GM20431 (cell line): ENCODE measurements around the gene IFT20.
"Not testable (repeated sequence)": the region's sequence is repeated elsewhere in the genome, so short reads cannot be mapped to it uniquely, and the experiment has no call there.

Experiments
- in situ Hi-C: fragments of 300-500 bp; cut with MseI, MboI; formaldehyde crosslinking; loops from one replicate; pipeline ENCODE4 v1.15.0; 2020; ENCODE audit warnings: low sequenced_read_pairs; ENCODE audit not compliant: unreplicated experiment

IFT20 gene

GRCh38 chr17:28364665-28365363 is 29.5 kb upstream of the IFT20 start, which contains the start of gene SEBOX:
SEBOX (minus strand) TSS chr17:28365199; CDS start chr17:28365151, 48 bp downstream.
- in situ Hi-C loops, result no loop called here

- in situ Hi-C loops, result no loop called here
Measured at GRCh38 chr17:28363776-28364650, 28.7 kb upstream of the IFT20 start.

- in situ Hi-C loops, result no loop called here
Measured at GRCh38 chr17:28363186-28363585, 27.9 kb upstream of the IFT20 start.

DNA sequence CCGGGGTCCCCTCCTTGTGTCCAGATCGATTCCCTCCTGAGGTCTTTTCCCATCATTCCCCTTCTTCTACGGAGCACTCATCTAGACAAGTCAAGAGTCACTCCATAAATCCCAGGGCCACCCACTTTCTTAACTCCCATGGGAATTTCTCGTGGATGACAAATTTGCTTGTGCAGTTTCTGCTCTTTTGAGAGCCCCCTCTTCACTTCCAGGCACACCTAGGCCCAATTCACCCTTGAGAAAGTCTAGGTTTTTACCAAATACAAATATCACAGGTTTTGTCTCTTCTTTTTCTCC is 22.6 kb upstream of the IFT20 start:
- in situ Hi-C loops, result no loop called here

- in situ Hi-C loops, result no loop called here
Measured at GRCh38 chr17:28357061-28357900, 22.0 kb upstream of the IFT20 start, which contains the start of gene POLDIP2. POLDIP2 (minus strand) TSS chr17:28357527; CDS start chr17:28357448, 79 bp downstream.

DNA sequence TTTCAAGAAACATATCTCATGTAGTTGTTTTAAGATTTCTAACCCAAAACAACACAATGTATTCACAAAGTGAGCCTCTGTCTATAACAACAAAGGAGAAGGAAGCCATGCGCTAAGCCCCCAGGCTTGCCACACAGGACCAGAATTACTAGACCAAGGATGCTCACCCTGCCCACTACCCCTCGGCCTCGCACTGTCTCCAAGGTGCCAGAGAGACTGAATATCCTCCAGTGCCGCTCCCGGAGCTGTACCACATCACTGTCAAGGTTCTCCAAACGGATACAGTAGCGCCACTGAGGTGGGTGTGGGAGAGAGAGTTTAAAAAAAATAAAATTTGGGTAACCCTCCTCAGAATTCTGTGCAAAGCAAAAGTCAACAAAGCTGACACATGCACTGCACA is 15.0 kb upstream of the IFT20 start:
- in situ Hi-C loops, result no loop called here

DNA sequence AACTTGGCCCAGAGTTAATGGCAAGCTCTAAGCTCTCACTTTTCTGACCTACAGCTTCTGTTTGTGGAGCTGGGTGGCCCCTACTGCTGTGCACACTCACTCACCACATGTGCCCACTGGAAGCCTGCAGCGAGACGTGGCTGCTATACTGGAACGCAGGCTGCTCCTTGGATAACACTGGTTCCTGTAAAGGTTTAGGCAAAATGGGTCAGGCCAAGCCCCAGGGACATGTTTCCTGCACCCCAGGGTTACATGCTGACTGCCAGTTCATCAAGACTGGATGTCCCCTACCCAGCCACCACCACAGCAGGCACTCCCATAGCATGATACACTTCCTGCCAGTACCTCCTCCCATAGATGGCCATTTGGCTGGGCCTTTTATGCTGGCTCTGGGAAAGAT is 13.7 kb upstream of the IFT20 start:
- in situ Hi-C loops, result no loop called here

- in situ Hi-C loops, result no loop called here
Measured at GRCh38 chr17:28347261-28347891, 12.1 kb upstream of the IFT20 start.

DNA sequence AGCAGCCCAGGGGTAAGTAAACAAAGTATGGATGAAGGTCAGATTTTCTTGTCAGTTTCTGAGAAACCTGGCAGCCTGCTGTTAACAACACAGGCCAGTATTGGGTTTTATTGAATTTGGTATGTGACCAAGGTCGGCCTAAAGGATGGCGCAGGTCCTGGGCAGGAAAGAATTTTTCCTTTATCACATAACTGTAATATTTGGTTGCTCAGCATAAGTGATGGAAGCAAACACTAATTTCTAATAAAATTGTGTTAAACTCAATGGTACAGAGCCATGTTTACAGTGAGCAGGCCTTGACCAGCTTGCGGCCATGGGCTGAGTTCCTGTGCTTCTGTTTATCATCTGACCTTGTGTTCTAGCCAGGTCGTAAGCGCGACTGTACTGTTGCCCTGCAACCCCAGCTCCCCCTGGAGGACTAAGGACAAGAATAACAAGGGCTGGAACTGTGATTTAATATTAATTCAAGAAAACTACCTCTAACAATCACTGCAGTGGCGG is 11.5 kb upstream of the IFT20 start:
- in situ Hi-C loops, result no loop called here

- in situ Hi-C loops, result no loop called here
Measured at GRCh38 chr17:28346199-28346580, 10.9 kb upstream of the IFT20 start.

GRCh38 chr17:28345419-28346198 is 10.3 kb upstream of the IFT20 start:
- in situ Hi-C loops, result no loop called here

DNA sequence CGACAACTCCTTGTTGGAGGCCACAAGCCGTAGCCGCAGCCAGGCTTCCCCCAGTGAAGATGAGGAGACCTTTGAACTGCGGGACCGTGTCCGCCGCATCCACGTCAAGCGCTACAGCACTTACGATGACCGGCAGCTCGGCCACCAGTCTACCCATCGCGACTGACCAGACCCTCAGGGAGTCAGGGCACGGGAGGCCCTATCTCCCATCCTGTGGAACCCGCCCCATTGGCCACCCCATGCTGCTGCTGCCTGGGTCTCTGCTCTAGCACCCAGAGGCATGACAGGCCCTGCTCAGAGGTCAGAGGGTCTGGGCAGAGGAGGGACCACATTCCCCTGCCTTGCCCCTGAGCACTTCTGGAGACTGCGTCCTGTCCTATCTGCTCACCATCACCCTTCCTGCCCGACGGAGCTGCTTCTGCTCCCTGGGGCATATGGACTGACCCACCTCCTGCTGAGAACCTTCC is 9.2 kb upstream of the IFT20 start:
- in situ Hi-C loops, result no loop called here

GRCh38 chr17:28344011-28344410 is 8.7 kb upstream of the IFT20 start:
- in situ Hi-C loops, result no loop called here

GRCh38 chr17:28343491-28343932 is 8.2 kb upstream of the IFT20 start:
- in situ Hi-C loops, result no loop called here

- in situ Hi-C loops, result no loop called here
Measured at GRCh38 chr17:28342313-28342712, 7.0 kb upstream of the IFT20 start.

DNA sequence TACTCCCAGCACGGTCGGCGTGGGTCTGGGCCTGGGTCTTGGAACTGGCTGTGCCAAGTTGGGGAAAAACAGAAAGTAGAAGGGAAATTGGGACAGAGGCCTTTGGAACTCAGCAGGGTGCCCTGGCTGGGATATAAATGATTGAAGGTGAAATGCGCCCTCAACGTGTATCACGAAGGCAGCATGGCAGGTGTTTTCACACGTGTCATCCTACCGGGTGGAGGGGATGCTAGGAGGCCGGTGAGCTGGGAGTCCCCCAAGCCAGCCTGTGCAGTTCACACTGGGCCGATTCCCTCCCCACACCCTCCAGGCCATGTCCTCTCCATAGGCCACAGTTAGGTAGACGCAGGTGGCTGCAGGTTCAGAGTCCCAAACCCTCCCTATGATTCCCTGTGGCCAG is 6.2 kb upstream of the IFT20 start:
- in situ Hi-C loops, result no loop called here

GRCh38 chr17:28340374-28340773 is 5.1 kb upstream of the IFT20 start:
- in situ Hi-C loops, result no loop called here

DNA sequence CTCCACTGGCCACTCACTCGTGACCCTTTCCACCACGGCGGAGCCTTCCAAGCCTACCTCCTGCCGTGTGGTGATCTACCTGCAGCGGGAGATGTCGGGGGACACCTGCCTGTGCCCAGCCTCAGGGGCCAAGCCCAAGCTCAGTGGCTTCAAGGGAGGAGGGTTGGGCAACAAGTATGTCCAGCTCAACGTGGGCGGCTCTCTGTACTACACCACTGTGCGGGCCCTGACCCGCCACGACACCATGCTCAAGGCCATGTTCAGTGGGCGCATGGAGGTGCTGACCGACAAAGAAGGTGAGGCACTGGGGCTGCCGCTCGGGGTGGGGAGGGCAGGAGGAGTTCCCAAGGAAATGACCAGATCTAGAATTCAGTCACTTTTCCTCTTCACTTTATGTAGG is 4.2 kb upstream of the IFT20 start:
- in situ Hi-C loops, result no loop called here

GRCh38 chr17:28338769-28339212 is 3.5 kb upstream of the IFT20 start:
- in situ Hi-C loops, result not testable (repeated sequence)
